K562 (cell line): ENCODE results near the gene ACOT7. TPM values are rescaled to one million over a fixed set of nuclear protein-coding genes. Genes with fewer than 3 reads are reported as not detected.

ENCODE experiments used
- ARNT ChIP-seq, 2 experiments: fragments of 450-650 bp; IDR thresholded peaks; 2 replicates each; pipeline ENCODE4 v1.6.1; 2016; ENCODE audit warnings: mild to moderate bottlenecking in 1 of 2
- ATF7 ChIP-seq: fragments of 450-650 bp; IDR thresholded peaks from 2 replicates; pipeline ENCODE4 v1.7.1; 2014; ENCODE audit warnings: mild to moderate bottlenecking, moderate library complexity
- CBX8 ChIP-seq: fragments of 200-600 bp; sonication (generic); IDR thresholded peaks from 2 replicates; pipeline ENCODE4 v1.6.1; 2012; ENCODE audit warnings: borderline replicate concordance, mixed run types, low read depth, mild to moderate bottlenecking, moderate library complexity, mixed read lengths, low read length, control low read depth, inconsistent platforms; ENCODE audit not compliant: poor library complexity, severe bottlenecking; ENCODE audit errors: extremely low read depth
- E2F8 ChIP-seq: fragments of 450-650 bp; IDR thresholded peaks from 2 replicates; pipeline ENCODE4 v1.7.1; 2018; ENCODE audit warnings: mild to moderate bottlenecking, low read depth; ENCODE audit not compliant: partially characterized antibody
- ELF2 ChIP-seq: fragments of 250-450 bp; sonication (Bioruptor Pico); IDR thresholded peaks from 2 replicates; pipeline ENCODE4 v1.5.0; 2021; ENCODE audit warnings: mild to moderate bottlenecking
- HMBOX1 ChIP-seq: sonication (generic); IDR thresholded peaks from 2 replicates; pipeline ENCODE4 v1.6.1; 2016
- RBBP5 ChIP-seq: fragments of 200-600 bp; sonication (generic); IDR thresholded peaks from 2 replicates; pipeline ENCODE4 v1.6.1; 2012; ENCODE audit warnings: borderline replicate concordance, mild to moderate bottlenecking, low read length, control low read depth, inconsistent platforms; ENCODE audit not compliant: insufficient read depth, poor library complexity, severe bottlenecking
- SRF ChIP-seq, 2 experiments: fragments of 250-450, 450-650 bp in 1 of 2; sonication (Bioruptor Pico) in 1 of 2; sonication (generic) in 1 of 2; formaldehyde crosslinking; IDR thresholded peaks; 2 replicates each; pipeline versions ENCODE4 v1.5.0 to v1.5.1; 2020 to 2022; ENCODE audit warnings: mild to moderate bottlenecking in 1 of 2, missing genetic modification reagents in 1 of 2
- ZKSCAN1 ChIP-seq: fragments of 150-350 bp; IDR thresholded peaks from 2 replicates; pipeline ENCODE4 v1.6.1; 2016; ENCODE audit warnings: low read depth, low read length
- ZNF407 ChIP-seq: fragments of 450-650 bp; IDR thresholded peaks from 2 replicates; pipeline ENCODE4 v1.6.1; 2016; ENCODE audit warnings: low read depth
- ZNF586 ChIP-seq: fragments of 450-650 bp; formaldehyde crosslinking; conservative IDR thresholded peaks from 2 replicates; pipeline ENCODE4 v1.4.0; 2020; ENCODE audit warnings: mild to moderate bottlenecking, moderate library complexity
- ZNF699 ChIP-seq: fragments of 250-450 bp; sonication (Bioruptor Pico); IDR thresholded peaks from 2 replicates; pipeline ENCODE4 v1.8.0; 2021; ENCODE audit warnings: mild to moderate bottlenecking, moderate library complexity; ENCODE audit not compliant: insufficient replicate concordance
- polyA plus RNA-seq, 8 experiments: library from polyadenylated mRNA; depleted of rRNA in 4 of 8; stranded (reverse) in 5 of 8; unstranded in 3 of 8; fragments of >200 nt; fragmentation: Nextera tagmentation in 2 of 8; fragmentation: Illumina TruSeq in 1 of 8; extraction: Ambion mirVana in 2 of 8; extraction: Trizol in 1 of 8; gene quantifications; 2 replicates each; pipeline versions ENCODE4 v1.2.1 to v1.2.3, GENCODE V29; 2011 to 2014; ENCODE audit warnings: inconsistent platforms in 1 of 8, missing spikeins in 1 of 8
- total RNA-seq, 7 experiments: library from RNA; depleted of rRNA in 6 of 7; stranded (reverse); fragments of >200 nt in 6 of 7; fragmentation: Illumina TruSeq in 2 of 7; extraction: Trizol in 2 of 7; gene quantifications; 2 replicates each; pipeline versions ENCODE4 v1.2.1 to v1.2.3, GENCODE V29; 2011 to 2021; ENCODE audit warnings: low replicate concordance in 1 of 7
- TF ChIP-seq, protein P1 (sequence below): fragments of 200-400 bp; formaldehyde crosslinking; IDR thresholded peaks from 2 replicates; pipeline ENCODE4 v1.6.1; 2017; ENCODE audit warnings: mild to moderate bottlenecking, low read depth, low read length, moderate library complexity

ACOT7 gene
- total and polyA plus RNA-seq, 9 of the 15 experiments (the other 6 are each of a cell fraction or from before 2014, with no cell fraction given): 7.0 to 92.6 (median 37.2) TPM

- no peak for TF ChIP-seq ZKSCAN1
- no peak for TF ChIP-seq RBBP5
- TF ChIP-seq ELF2: no peak
- TF ChIP-seq ZNF407: no peak
- TF ChIP-seq SRF (CRISPR knock-in tag; IDR thresholded peaks at IDR 0.05): 0 out of 4 replicates have a peak, but pooled peaks of 1 of the 2 experiments have one; percentile 26
- no peak for TF ChIP-seq ARNT (IDR thresholded peaks at IDR 0.05)
- TF ChIP-seq ATF7: no peak
- 0 out of 2 replicates have a peak, but pooled peaks have one; percentile 2 for TF ChIP-seq HMBOX1
- no peak for TF ChIP-seq ZNF586
- TF ChIP-seq E2F8: no peak
- no peak for TF ChIP-seq CBX8
- TF ChIP-seq, protein P1, sequence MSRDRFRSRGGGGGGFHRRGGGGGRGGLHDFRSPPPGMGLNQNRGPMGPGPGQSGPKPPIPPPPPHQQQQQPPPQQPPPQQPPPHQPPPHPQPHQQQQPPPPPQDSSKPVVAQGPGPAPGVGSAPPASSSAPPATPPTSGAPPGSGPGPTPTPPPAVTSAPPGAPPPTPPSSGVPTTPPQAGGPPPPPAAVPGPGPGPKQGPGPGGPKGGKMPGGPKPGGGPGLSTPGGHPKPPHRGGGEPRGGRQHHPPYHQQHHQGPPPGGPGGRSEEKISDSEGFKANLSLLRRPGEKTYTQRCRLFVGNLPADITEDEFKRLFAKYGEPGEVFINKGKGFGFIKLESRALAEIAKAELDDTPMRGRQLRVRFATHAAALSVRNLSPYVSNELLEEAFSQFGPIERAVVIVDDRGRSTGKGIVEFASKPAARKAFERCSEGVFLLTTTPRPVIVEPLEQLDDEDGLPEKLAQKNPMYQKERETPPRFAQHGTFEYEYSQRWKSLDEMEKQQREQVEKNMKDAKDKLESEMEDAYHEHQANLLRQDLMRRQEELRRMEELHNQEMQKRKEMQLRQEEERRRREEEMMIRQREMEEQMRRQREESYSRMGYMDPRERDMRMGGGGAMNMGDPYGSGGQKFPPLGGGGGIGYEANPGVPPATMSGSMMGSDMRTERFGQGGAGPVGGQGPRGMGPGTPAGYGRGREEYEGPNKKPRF: no peak
- TF ChIP-seq ZNF699 (CRISPR knock-in tag): no peak
These were observed 158.3 kb downstream of the ACOT7 start (continued) for GRCh38 chr1:6235296-6235677.
